Testis (tissue), 2 donors: Measurements from ENCODE around the gene TMEM184A.

Experiments used
- CTCF ChIP-seq, 3 experiments: fragments of 450-650 bp in 2 of 3; fragments of 200-600 bp in 1 of 3; sonication (generic) in 1 of 3; IDR thresholded peaks; one replicate each; pipeline ENCODE4 v1.5.1; 2016 to 2019; ENCODE audit warnings: antibody characterized with exemption in 3 of 3, mild to moderate bottlenecking in 2 of 3, moderate library complexity in 1 of 3
- POLR2A ChIP-seq: fragments of 450-650 bp; IDR thresholded peaks from one replicate; pipeline ENCODE4 v1.6.1; 2017; ENCODE audit warnings: antibody characterized with exemption, mild to moderate bottlenecking, moderate library complexity

GRCh38 chr7:1503390-1503789 lies 52.6 kb downstream of the TMEM184A start:
- no peak for TF ChIP-seq CTCF (IDR thresholded peaks at IDR 0.05)
- TF ChIP-seq POLR2A = no peak
